H1 (cell line): ENCODE results near the gene SEC14L5. TPM values are rescaled to one million over a fixed set of nuclear protein-coding genes. Genes with fewer than 3 reads are reported as not detected.

Experiments
- CTCF ChIP-seq, 3 experiments: IDR thresholded peaks; 1 replicate in 2 of 3; 2 replicates in 1 of 3; pipeline versions ENCODE4 v1.5.1 to v1.6.1; 2011; ENCODE audit warnings: low read length in 3 of 3, mild to moderate bottlenecking in 3 of 3, inconsistent platforms in 2 of 3, low read depth in 1 of 3, moderate library complexity in 1 of 3; ENCODE audit not compliant: insufficient read depth in 1 of 3; ENCODE audit errors: control extremely low read depth in 1 of 3
- polyA plus RNA-seq, 7 experiments: library from polyadenylated mRNA; depleted of rRNA in 3 of 7; stranded (reverse) in 5 of 7; unstranded in 2 of 7; fragments of >200 nt in 5 of 7; fragments of 200-250 nt in 2 of 7; gene quantifications; 1 replicate in 5 of 7; 2 replicates in 1 of 7; 4 replicates in 1 of 7; pipeline versions ENCODE4 v1.2.1 to v1.2.3, GENCODE V29; 2011 to 2013; ENCODE audit warnings: missing spikeins in 2 of 7, mixed read lengths in 2 of 7
- total RNA-seq: library from RNA; stranded (reverse); fragmentation: NEBNext Ultra II Directional; extraction: Animal tissue kit (Norgen Biotek cat#: 25700); gene quantifications from 2 replicates; pipeline ENCODE4 v1.2.1, GENCODE V29; 2021

SEC14L5 gene
- total and polyA plus RNA-seq, 2 of the 8 experiments (the other 6 are each of a cell fraction or from before 2014, with no cell fraction given), result 1.9 to 3.0 TPM

- TF ChIP-seq CTCF (IDR thresholded peaks at IDR 0.05; ENCODE audit: control extremely low read depth in 1 of 3, insufficient read depth in 1 of 3, low read depth in 1 of 3, low read length in 3 of 3), result peak in 1 of 3 experiments; percentile 17; a peak in 1 of 4 replicates
- TF ChIP-seq, all 59 proteins: peak for 2
Measured at GRCh38 chr16:4922721-4923342, 35.3 kb upstream of the SEC14L5 start (continued).
